Measurements from ENCODE around the gene ATP2A1.

- TF ChIP-seq NFRKB (IDR thresholded peaks at IDR 0.05) (no peak), ELF4 (IDR thresholded peaks at IDR 0.05) (no peak), TARDBP (IDR thresholded peaks at IDR 0.05) (no peak), SUZ12 (IDR thresholded peaks at IDR 0.05) (no peak), FOXM1 (IDR thresholded peaks at IDR 0.05; ENCODE audit: borderline replicate concordance) (no peak)
Measured at GRCh38 chr16:28943281-28943680, 65.0 kb downstream of the ATP2A1 start.

Data from HEK293T (cell line).